ENCODE measurements around the gene RDH14. TPM values are rescaled to one million over a fixed set of nuclear protein-coding genes. Genes with fewer than 3 reads are reported as not detected.
A peak's percentile ranks its signal among the peaks of the same experiment; 100 is the strongest.

The RDH14 gene
- total RNA-seq, 1 experiment from 2014 or later: 30.9 TPM

DNA sequence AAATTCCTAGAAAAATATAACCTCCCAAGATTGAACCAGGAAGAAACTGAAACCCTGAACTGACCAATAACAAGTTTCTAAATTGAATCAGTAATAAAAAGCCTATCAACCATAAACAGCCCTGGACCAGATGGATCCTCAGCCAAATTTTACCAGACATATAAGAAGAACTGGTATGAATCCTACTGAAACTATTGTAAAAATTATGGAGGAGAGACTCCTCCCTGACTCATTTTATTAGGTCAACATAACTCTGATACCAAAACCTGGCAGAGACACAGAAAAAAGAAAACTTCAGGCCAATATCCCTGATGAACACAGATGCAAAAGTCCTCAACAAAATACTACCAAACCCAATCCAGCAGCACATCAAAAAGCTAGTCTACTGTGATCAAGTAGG is 17.6 kb upstream of the RDH14 start:
- Histone ChIP-seq H4K20me1 (ENCODE audit: low read length) (no peaks in the 10 kb centered on the region), H3K27me3 (ENCODE audit: low read length) (no peaks in the 10 kb centered on the region), H3K79me2 (ENCODE audit: low read length) (no peaks in the 10 kb centered on the region), H3K9me2 (replicated peaks; ENCODE audit: low read length) (no peaks in the 10 kb centered on the region), H3K9me3 (ENCODE audit: low read length) (peaks cover 7% of the 10 kb centered on the region; the same call in 1 of the 2 replicates), H3K4me2 (ENCODE audit: low read length) (no peak overlapping the region), H3K4me3 (ENCODE audit: low read length) (no peak overlapping the region), H2AFZ (ENCODE audit: low read length) (no peak overlapping the region), H3K36me3 (ENCODE audit: low read depth, low read length) (no peaks in the 10 kb centered on the region), H3K27ac (ENCODE audit: low read length) (no peak overlapping the region), H3K4me1 (ENCODE audit: insufficient read depth, low read length) (peaks cover 9% of the 10 kb centered on the region; the same call in 1 of the 2 replicates), H3F3A (ENCODE audit: low read length, unreplicated experiment) (no peaks in the 10 kb centered on the region), H3K9ac (ENCODE audit: low read length) (no peak overlapping the region)
- intact Hi-C loops (cut with micrococcal nuclease): loop anchor here (1.0 kb wide), 1 partner anchor 48 kb away; no protein-coding TSS in a partner anchor
- TF ChIP-seq EZH2phosphoT487 (IDR thresholded peaks at IDR 0.05; ENCODE audit: borderline replicate concordance, low read length): no peak
- no peak for TF ChIP-seq CTCF (conservative IDR thresholded peaks at IDR 0.05; ENCODE audit: low read depth, low read length)
- no peak for TF ChIP-seq EZH2 (IDR thresholded peaks at IDR 0.05; ENCODE audit: low read length, unreplicated experiment)
- no TSS peak for BruUV-seq (replicated peaks)
- DNase-seq (peak; percentile 57), ATAC-seq (peak; percentile 72)
- ChIA-PET POLR2A (ENCODE audit: unreplicated experiment) (no interaction called here), CTCF (no interaction called here)

- no peak overlapping the region for H3K9ac ChIP-seq (ENCODE audit: low read length)
- H3K4me3 ChIP-seq (ENCODE audit: low read length): no peak overlapping the region
- ChIA-PET CTCF (no interaction called here), POLR2A (ENCODE audit: unreplicated experiment) (no interaction called here)
- 0 out of 2 replicates have a peak, but pooled peaks cover 14% of the 10 kb centered on the region for H3K9me3 ChIP-seq (ENCODE audit: low read length)
- H3K4me1 ChIP-seq (ENCODE audit: insufficient read depth, low read length): peaks cover 9% of the 10 kb centered on the region; the same call in 1 of the 2 replicates
- H3K9me2 ChIP-seq (replicated peaks; ENCODE audit: low read length): no peaks in the 10 kb centered on the region
- peaks cover 3% of the 10 kb centered on the region for H3K79me2 ChIP-seq (ENCODE audit: low read length)
- H2AFZ ChIP-seq (ENCODE audit: low read length): no peak overlapping the region
- intact Hi-C loops (cut with micrococcal nuclease): no loop called here
- no peak for DNase-seq
- H3K4me2 ChIP-seq (ENCODE audit: low read length): no peak overlapping the region
- peaks cover 17% of the 10 kb centered on the region for H3K36me3 ChIP-seq (ENCODE audit: low read depth, low read length)
- TF ChIP-seq CTCF (conservative IDR thresholded peaks at IDR 0.05; ENCODE audit: low read depth, low read length) (no peak), EZH2 (IDR thresholded peaks at IDR 0.05; ENCODE audit: low read length, unreplicated experiment) (no peak), EZH2phosphoT487 (IDR thresholded peaks at IDR 0.05; ENCODE audit: borderline replicate concordance, low read length) (no peak)
- H4K20me1 ChIP-seq (ENCODE audit: low read length): no peaks in the 10 kb centered on the region
- H3F3A ChIP-seq (ENCODE audit: low read length, unreplicated experiment): no peaks in the 10 kb centered on the region
- ATAC-seq: no peak
- BruUV-seq (replicated peaks): no TSS peak
- H3K27ac ChIP-seq (ENCODE audit: low read length): no peak overlapping the region
- H3K27me3 ChIP-seq (ENCODE audit: low read length): no peaks in the 10 kb centered on the region
Observed at GRCh38 chr2:18566145-18566769, 5.8 kb upstream of the RDH14 start.

- peaks cover 55% of the 10 kb centered on the region for H3K79me2 ChIP-seq (ENCODE audit: low read length)
- intact Hi-C loops (cut with micrococcal nuclease): loop anchor here (1.0 kb wide), 1 partner anchor 9 kb away; no protein-coding TSS in a partner anchor
- H3K4me3 ChIP-seq (ENCODE audit: low read length): peak overlapping the region; percentile 95
- TF ChIP-seq EZH2 (IDR thresholded peaks at IDR 0.05; ENCODE audit: low read length, unreplicated experiment) (no peak), EZH2phosphoT487 (IDR thresholded peaks at IDR 0.05; ENCODE audit: borderline replicate concordance, low read length) (no peak), CTCF (conservative IDR thresholded peaks at IDR 0.05; ENCODE audit: low read depth, low read length) (no peak)
- BruUV-seq (replicated peaks): no TSS peak
- no peaks in the 10 kb centered on the region for H3F3A ChIP-seq (ENCODE audit: low read length, unreplicated experiment)
- no peaks in the 10 kb centered on the region for H3K9me2 ChIP-seq (replicated peaks; ENCODE audit: low read length)
- peak overlapping the region; percentile 48; the same call in 1 of the 2 replicates for H3K27ac ChIP-seq (ENCODE audit: low read length)
- H3K27me3 ChIP-seq (ENCODE audit: low read length): no peaks in the 10 kb centered on the region
- H3K9ac ChIP-seq (ENCODE audit: low read length): peak overlapping the region; percentile 95
- peaks cover 17% of the 10 kb centered on the region for H3K4me1 ChIP-seq (ENCODE audit: insufficient read depth, low read length)
- POLR2A ChIA-PET (ENCODE audit: unreplicated experiment): no interaction called here
- no peaks in the 10 kb centered on the region for H4K20me1 ChIP-seq (ENCODE audit: low read length)
- DNase-seq (no peak), ATAC-seq (no peak)
- peak overlapping the region; percentile 99 for H2AFZ ChIP-seq (ENCODE audit: low read length)
- 0 out of 2 replicates have a peak, but pooled peaks cover 14% of the 10 kb centered on the region for H3K9me3 ChIP-seq (ENCODE audit: low read length)
- peak overlapping the region; percentile 94 for H3K4me2 ChIP-seq (ENCODE audit: low read length)
- CTCF ChIA-PET: no interaction called here
- peaks cover 22% of the 10 kb centered on the region for H3K36me3 ChIP-seq (ENCODE audit: low read depth, low read length)
Observed at GRCh38 chr2:18560797-18561085, 288 bp upstream of the RDH14 start.

Data from PC-3 (cell line).